ENCODE data around the gene TMEM231. TPM values are rescaled to one million over a fixed set of nuclear protein-coding genes. Genes with fewer than 3 reads are reported as not detected.

Gene TMEM231
- total and polyA plus RNA-seq, 11 donors, result 1.7 to 9.1 (median 7.1) TPM

DNA sequence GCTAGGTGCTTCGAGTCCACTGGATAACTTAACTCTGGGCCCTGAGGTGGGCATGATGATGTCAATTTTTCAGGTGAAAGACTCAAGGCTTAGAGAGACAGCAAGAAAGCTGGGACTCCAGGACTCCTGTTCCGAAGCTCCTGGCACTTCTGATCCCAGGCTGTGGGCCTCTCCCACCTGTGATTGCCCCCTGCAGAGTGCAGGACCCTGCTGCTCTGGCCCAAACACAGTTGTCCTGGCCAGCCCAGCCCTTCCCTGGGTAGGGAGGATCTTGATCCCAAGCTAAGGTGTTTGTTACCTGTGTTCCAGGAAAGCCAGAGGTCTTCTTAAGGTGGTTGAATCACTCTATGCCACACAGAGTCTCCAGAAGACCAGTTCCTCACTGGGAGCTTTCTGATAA, 23.3 kb downstream of the TMEM231 start:
- Histone ChIP-seq H3K9me3 (no peaks in the 10 kb centered on the region), H3K4me1 (no peaks in the 10 kb centered on the region), H3K4me3 (no peak overlapping the region), H3K27me3 (no peaks in the 10 kb centered on the region), H3K36me3 (no peaks in the 10 kb centered on the region), H3K27ac (no peak overlapping the region)
- no peak for TF ChIP-seq POLR2A (IDR thresholded peaks at IDR 0.05)
- TF ChIP-seq, protein P1, sequence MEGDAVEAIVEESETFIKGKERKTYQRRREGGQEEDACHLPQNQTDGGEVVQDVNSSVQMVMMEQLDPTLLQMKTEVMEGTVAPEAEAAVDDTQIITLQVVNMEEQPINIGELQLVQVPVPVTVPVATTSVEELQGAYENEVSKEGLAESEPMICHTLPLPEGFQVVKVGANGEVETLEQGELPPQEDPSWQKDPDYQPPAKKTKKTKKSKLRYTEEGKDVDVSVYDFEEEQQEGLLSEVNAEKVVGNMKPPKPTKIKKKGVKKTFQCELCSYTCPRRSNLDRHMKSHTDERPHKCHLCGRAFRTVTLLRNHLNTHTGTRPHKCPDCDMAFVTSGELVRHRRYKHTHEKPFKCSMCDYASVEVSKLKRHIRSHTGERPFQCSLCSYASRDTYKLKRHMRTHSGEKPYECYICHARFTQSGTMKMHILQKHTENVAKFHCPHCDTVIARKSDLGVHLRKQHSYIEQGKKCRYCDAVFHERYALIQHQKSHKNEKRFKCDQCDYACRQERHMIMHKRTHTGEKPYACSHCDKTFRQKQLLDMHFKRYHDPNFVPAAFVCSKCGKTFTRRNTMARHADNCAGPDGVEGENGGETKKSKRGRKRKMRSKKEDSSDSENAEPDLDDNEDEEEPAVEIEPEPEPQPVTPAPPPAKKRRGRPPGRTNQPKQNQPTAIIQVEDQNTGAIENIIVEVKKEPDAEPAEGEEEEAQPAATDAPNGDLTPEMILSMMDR (IDR thresholded peaks at IDR 0.05), result no peak
- no peak for DNase-seq
- no peak for ATAC-seq
- 88 to 95% (median 93%) methylated on average over 1 to 2 of the region's 2 CpGs for WGBS, 4 donors
- intact Hi-C loops (cut with DNase I), result no loop called here

DNA sequence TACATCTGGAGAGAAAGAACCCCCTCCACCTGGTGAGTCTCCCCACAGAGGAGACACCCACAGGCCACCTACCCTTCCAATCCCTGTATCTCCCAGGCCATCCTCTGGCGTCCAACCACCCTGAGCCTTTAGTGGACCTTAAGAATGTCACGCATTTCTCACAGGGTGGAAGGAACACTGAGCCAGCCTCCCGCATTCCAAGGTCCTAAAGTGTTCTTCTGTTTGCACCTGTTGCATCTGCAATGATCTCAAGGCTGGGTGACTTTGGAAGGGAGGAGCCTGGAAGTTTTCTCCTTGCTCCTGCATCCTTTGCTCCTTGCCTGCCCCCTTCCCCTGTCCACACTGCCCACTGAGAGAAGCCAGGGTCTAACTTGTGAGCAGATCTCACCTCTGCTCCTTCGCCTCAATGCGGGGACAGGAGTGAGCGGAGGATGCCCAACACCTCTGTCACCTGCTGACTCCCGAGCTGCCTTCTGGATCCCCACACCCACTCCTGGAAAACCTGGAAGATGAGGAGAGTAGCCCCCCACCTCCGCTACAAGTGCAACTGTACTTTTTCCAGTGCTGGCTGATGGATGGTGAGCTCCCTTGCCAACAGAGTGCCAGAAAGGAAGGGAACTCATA, 23.8 kb downstream of the TMEM231 start:
- intact Hi-C loops (cut with DNase I), result no loop called here
- no peak overlapping the region for H3K27ac ChIP-seq
- H3K36me3 ChIP-seq, result no peaks in the 10 kb centered on the region
- H3K4me1 ChIP-seq, result no peaks in the 10 kb centered on the region
- H3K9me3 ChIP-seq, result no peaks in the 10 kb centered on the region
- TF ChIP-seq, protein P1 (IDR thresholded peaks at IDR 0.05), result no peak
- TF ChIP-seq POLR2A (IDR thresholded peaks at IDR 0.05), result no peak
- no peak for DNase-seq
- no peak for ATAC-seq
- no peak overlapping the region for H3K4me3 ChIP-seq
- H3K27me3 ChIP-seq, result no peaks in the 10 kb centered on the region
- 88 to 91% (median 90%) methylated on average over 8 of the region's 8 CpGs for WGBS, 4 donors

DNA sequence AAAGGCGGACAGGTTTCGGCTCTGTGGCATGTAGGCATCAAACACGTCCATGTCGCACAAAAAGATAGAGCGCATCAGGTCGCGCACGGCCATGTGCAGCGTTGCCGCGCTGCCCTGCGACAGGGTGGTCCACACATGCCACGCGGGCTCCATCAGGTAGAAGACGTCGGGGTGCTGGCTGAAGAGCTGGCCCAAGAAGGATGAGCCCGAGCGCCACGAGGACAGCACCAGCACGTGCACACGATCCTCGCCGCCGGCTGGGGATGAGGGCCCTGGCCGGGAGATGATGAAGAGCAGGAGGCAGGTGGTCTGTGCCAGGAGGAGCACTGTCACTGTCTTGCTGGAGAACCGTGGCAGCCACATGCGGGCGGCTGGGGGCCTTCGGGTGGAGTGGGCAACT, 26.1 kb downstream of the TMEM231 start:
- ATAC-seq (no peak), DNase-seq (no peak)
- intact Hi-C loops (cut with DNase I), result loop anchor here in 1 of 10 donors (5.0 kb wide), 1 partner anchor 58 kb away; no protein-coding TSS in a partner anchor
- H3K27me3 ChIP-seq, result no peaks in the 10 kb centered on the region
- TF ChIP-seq, protein P1 (IDR thresholded peaks at IDR 0.05), result no peak
- TF ChIP-seq POLR2A (IDR thresholded peaks at IDR 0.05), result no peak
- no peak overlapping the region for H3K4me3 ChIP-seq
- no peaks in the 10 kb centered on the region for H3K4me1 ChIP-seq
- 96 to 97% (median 96%) methylated on average over 29 of the region's 29 CpGs for WGBS, 4 donors
- H3K36me3 ChIP-seq, result no peaks in the 10 kb centered on the region
- H3K9me3 ChIP-seq, result no peaks in the 10 kb centered on the region
- no peak overlapping the region for H3K27ac ChIP-seq

DNA sequence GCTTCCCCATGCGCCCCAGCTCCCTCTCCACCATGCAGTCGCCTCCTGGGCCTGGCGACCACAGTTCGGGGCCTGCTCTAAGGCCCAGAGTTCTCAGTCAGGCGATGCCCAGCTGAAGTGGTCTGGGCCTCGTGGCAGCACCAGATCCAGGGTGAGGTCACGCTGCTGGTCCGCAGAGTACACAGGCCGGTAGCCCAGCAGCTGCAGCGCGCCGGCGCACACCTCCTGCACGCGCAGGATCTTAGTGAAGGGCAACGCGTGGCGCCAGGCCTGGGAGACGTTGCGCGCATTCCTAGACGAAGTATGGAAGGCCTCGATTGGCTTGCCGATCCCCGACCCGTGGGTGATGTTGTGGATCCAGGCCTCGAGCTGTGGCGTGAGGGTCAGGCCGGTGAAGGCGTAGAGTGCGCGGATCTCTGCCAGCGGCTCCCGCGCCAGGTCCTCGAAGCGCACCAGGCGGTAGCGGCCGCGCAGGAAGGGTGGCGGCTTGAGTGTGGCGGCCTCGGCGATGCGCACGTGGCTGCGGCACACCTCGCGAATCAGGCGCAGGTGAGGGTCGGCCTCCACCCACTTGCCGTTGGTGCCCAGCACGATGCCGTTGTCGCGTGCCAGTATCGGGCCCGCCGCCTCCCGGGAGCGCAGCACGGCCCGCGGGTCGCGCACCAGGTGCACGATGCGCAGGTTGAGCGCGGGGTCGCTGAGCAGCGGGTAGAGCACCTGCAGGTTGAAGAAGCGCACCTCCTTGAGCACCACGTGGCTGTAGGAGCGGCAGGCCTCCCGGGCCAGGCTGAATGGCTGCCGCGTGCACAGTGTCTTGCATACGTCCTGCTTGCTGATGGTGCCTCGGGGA, 26.8 kb downstream of the TMEM231 start:
- ATAC-seq (peak in 1 of 4 donors; percentile 20), DNase-seq (no peak)
- H3K36me3 ChIP-seq, result no peaks in the 10 kb centered on the region
- H3K9me3 ChIP-seq, result no peaks in the 10 kb centered on the region
- no peak overlapping the region for H3K4me3 ChIP-seq
- whole genome bisulfite sequencing, 4 donors, result 91 to 96% (median 92%) methylated on average over 60 to 81 of the region's 81 CpGs
- H3K27me3 ChIP-seq, result no peaks in the 10 kb centered on the region
- no peak for TF ChIP-seq POLR2A (IDR thresholded peaks at IDR 0.05)
- TF ChIP-seq, protein P1 (IDR thresholded peaks at IDR 0.05), result no peak
- intact Hi-C loops (cut with DNase I), result loop anchor here in 1 of 10 donors (5.0 kb wide), 1 partner anchor 57 kb away; no protein-coding TSS in a partner anchor
- no peak overlapping the region for H3K27ac ChIP-seq
- H3K4me1 ChIP-seq, result no peaks in the 10 kb centered on the region

Measured in heart left ventricle (tissue), 16 donors.